Mesenchymal stem cell (in vitro differentiated cells and primary cell): ENCODE data around the gene FAM237B.

Experiments
- DNase-seq: peaks from one replicate; pipeline ENCODE4 v3.0.0-alpha.2; 2013
- H2AFZ ChIP-seq: one replicate; pipeline ENCODE4 v1.6.1; 2013; ENCODE audit warnings: low read depth, mild to moderate bottlenecking, control low read depth, inconsistent platforms, low read length, moderate library complexity
- H2AK5ac ChIP-seq: 2 replicates; pipeline ENCODE4 v1.6.1; 2013; ENCODE audit warnings: low read length, moderate library complexity, mild to moderate bottlenecking, inconsistent platforms; ENCODE audit not compliant: severe bottlenecking
- H2BK120ac ChIP-seq: one replicate; pipeline ENCODE4 v1.6.1; 2013; ENCODE audit warnings: low read depth, mild to moderate bottlenecking, inconsistent platforms, low read length, moderate library complexity
- H2BK12ac ChIP-seq, 2 experiments: one replicate each; pipeline ENCODE4 v1.6.1; 2013; ENCODE audit warnings: inconsistent platforms in 2 of 2, low read length in 2 of 2, mild to moderate bottlenecking in 2 of 2, moderate library complexity in 2 of 2, control low read depth in 1 of 2
- H2BK15ac ChIP-seq: one replicate; pipeline ENCODE4 v1.6.1; 2013; ENCODE audit warnings: mild to moderate bottlenecking, low read depth, inconsistent platforms; ENCODE audit not compliant: poor library complexity, severe bottlenecking
- H2BK5ac ChIP-seq: 2 replicates; pipeline ENCODE4 v1.6.1; 2013; ENCODE audit warnings: low read depth, mild to moderate bottlenecking, low read length, control low read depth, inconsistent platforms; ENCODE audit not compliant: poor library complexity, severe bottlenecking
- H3K14ac ChIP-seq, 2 experiments: one replicate each; pipeline ENCODE4 v1.6.1; 2013; ENCODE audit warnings: inconsistent platforms in 2 of 2, low read length in 2 of 2, control low read depth in 1 of 2, mild to moderate bottlenecking in 1 of 2, moderate library complexity in 1 of 2
- H3K18ac ChIP-seq, 2 experiments: one replicate each; pipeline ENCODE4 v1.6.1; 2013; ENCODE audit warnings: inconsistent platforms in 2 of 2, low read length in 2 of 2, control low read depth in 1 of 2, low read depth in 1 of 2, mild to moderate bottlenecking in 1 of 2
- H3K23ac ChIP-seq, 2 experiments: one replicate each; pipeline ENCODE4 v1.6.1; 2013; ENCODE audit warnings: inconsistent platforms in 2 of 2, low read length in 2 of 2, mild to moderate bottlenecking in 2 of 2, moderate library complexity in 2 of 2, control low read depth in 1 of 2
- H3K27ac ChIP-seq: 2 replicates; pipeline ENCODE4 v1.5.1; 2013; ENCODE audit warnings: mild to moderate bottlenecking, moderate library complexity, low read length, control low read depth, inconsistent platforms; ENCODE audit not compliant: poor library complexity, severe bottlenecking
- H3K27me3 ChIP-seq, 2 experiments: 2 replicates each; pipeline versions ENCODE4 v1.6.1 to v1.7.0; 2013; ENCODE audit warnings: low read length in 2 of 2, mild to moderate bottlenecking in 2 of 2, moderate library complexity in 2 of 2, control low read depth in 1 of 2, inconsistent platforms in 1 of 2; ENCODE audit not compliant: control insufficient read depth in 1 of 2, insufficient read depth in 1 of 2
- H3K36me3 ChIP-seq, 2 experiments: 2 replicates each; pipeline versions ENCODE4 v1.6.1 to v1.7.0; 2013; ENCODE audit warnings: low read length in 2 of 2, control low read depth in 1 of 2, inconsistent platforms in 1 of 2, low read depth in 1 of 2, mild to moderate bottlenecking in 1 of 2; ENCODE audit not compliant: insufficient read depth in 2 of 2, control insufficient read depth in 1 of 2
- H3K4ac ChIP-seq, 2 experiments: one replicate each; pipeline ENCODE4 v1.6.1; 2013; ENCODE audit warnings: inconsistent platforms in 2 of 2, low read length in 2 of 2, mild to moderate bottlenecking in 2 of 2, moderate library complexity in 2 of 2, control low read depth in 1 of 2, low read depth in 1 of 2
- H3K4me1 ChIP-seq: 2 replicates; pipeline ENCODE4 v1.6.1; 2013; ENCODE audit warnings: low read depth, low read length, control low read depth; ENCODE audit not compliant: control insufficient read depth, insufficient read depth
- H3K4me2 ChIP-seq: 2 replicates; pipeline ENCODE4 v1.6.1; 2013; ENCODE audit warnings: low read length, mild to moderate bottlenecking, inconsistent platforms; ENCODE audit not compliant: poor library complexity, severe bottlenecking
- H3K4me3 ChIP-seq, 2 experiments: 2 replicates each; pipeline versions ENCODE4 v1.5.1 to v1.7.0; 2013; ENCODE audit warnings: low read length in 2 of 2, mild to moderate bottlenecking in 2 of 2, control low read depth in 1 of 2, low read depth in 1 of 2; ENCODE audit not compliant: insufficient read depth in 1 of 2
- H3K79me1 ChIP-seq: replicated peaks from 2 replicates; pipeline ENCODE4 v1.6.1; 2013; ENCODE audit warnings: mild to moderate bottlenecking, control low read depth, low read length, inconsistent platforms; ENCODE audit not compliant: poor library complexity, severe bottlenecking
- H3K9ac ChIP-seq: 2 replicates; pipeline ENCODE4 v1.7.0; 2013; ENCODE audit warnings: mild to moderate bottlenecking, low read length, moderate library complexity
- H3K9me3 ChIP-seq: 2 replicates; pipeline ENCODE4 v1.7.0; 2013; ENCODE audit warnings: mild to moderate bottlenecking, low read length; ENCODE audit not compliant: control insufficient read depth
- H4K8ac ChIP-seq: one replicate; pipeline ENCODE4 v1.6.1; 2013; ENCODE audit warnings: inconsistent platforms, mild to moderate bottlenecking, low read length, moderate library complexity
- H4K91ac ChIP-seq: one replicate; pipeline ENCODE4 v1.6.1; 2013; ENCODE audit warnings: mild to moderate bottlenecking, low read length, inconsistent platforms
- WGBS: methylation state at CpG from one replicate; pipeline ENCODE4 v1.1.7; 2013; ENCODE audit warnings: mixed read lengths; 5-methylcytosine and 5-hydroxymethylcytosine counted together

The FAM237B gene

DNA sequence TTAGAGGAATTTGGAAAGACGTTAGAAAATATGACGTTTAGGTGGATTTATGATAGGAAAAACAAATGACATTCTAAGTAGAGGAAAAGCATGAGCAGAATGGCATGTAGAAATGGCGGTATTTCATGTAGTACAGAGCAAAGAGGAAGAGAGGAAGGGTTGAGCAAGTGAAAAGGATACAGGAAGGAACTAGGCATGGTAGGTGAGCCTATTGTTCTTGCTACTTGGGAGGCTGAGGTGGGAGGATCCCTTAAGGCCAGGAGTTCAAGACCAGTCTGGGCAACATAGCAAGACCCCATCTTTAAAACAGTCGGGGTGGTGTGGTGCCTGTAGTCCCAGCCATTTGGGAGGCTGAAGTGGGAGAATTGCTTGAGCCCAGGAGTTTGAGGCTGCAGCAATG lies 26.7 kb upstream of the FAM237B start:
- peaks cover 4% of the 10 kb centered on the region for H3K4me1 ChIP-seq
- H2BK5ac ChIP-seq, result no peak overlapping the region
- no peak for DNase-seq
- H2BK120ac ChIP-seq, result no peak overlapping the region
- no peaks in the 10 kb centered on the region for H3K9me3 ChIP-seq
- no peak overlapping the region for H2BK15ac ChIP-seq
- H4K91ac ChIP-seq, result no peak overlapping the region
- peak overlapping the region; percentile 98 for H3K9ac ChIP-seq
- H3K4ac ChIP-seq, result no peak overlapping the region
- no peaks in the 10 kb centered on the region for H3K27me3 ChIP-seq
- H3K4me2 ChIP-seq, result no peak overlapping the region
- H2BK12ac ChIP-seq, result no peak overlapping the region
- H2AFZ ChIP-seq, result no peak overlapping the region
- peaks cover 19% of the 10 kb centered on the region for H3K79me1 ChIP-seq
- H3K23ac ChIP-seq, result peak overlapping the region in 1 of 2 experiments; percentile 9
- no peak overlapping the region for H2AK5ac ChIP-seq
- H3K18ac ChIP-seq, result no peak overlapping the region
- no peak overlapping the region for H3K27ac ChIP-seq
- 92% methylated on average over 4 of the region's 4 CpGs for WGBS
- peak overlapping the region in 1 of 2 experiments; percentile 98 for H3K4me3 ChIP-seq
- H3K36me3 ChIP-seq, result peaks cover 0 to 5% of the 10 kb centered on the region in 2 experiments
- no peak overlapping the region for H3K14ac ChIP-seq
- H4K8ac ChIP-seq, result no peak overlapping the region

- Histone ChIP-seq H3K4me2 (peak within 1 kb of the TSS; percentile 82), H3K14ac (peak within 1 kb of the TSS in 1 of 2 experiments; percentile 75), H3K4me1 (peaks cover 4% of the 10 kb centered on the region), H3K27ac (peak within 1 kb of the TSS; percentile 77), H3K79me1 (peaks cover 15% of the 10 kb centered on the region), H3K36me3 (no peaks in the 10 kb centered on the region), H4K91ac (peak within 1 kb of the TSS; percentile 73), H2BK12ac (no peak within 1 kb of the TSS), H3K18ac (peak within 1 kb of the TSS; percentile 66 to 94), H3K4me3 (peak within 1 kb of the TSS; percentile 70 to 98), H2BK5ac (no peak within 1 kb of the TSS), H3K9me3 (no peaks in the 10 kb centered on the region), H3K27me3 (no peaks in the 10 kb centered on the region), H4K8ac (peak within 1 kb of the TSS; percentile 89), H2AFZ (peak within 1 kb of the TSS; percentile 78), H2BK15ac (no peak within 1 kb of the TSS), H3K4ac (peak within 1 kb of the TSS in 1 of 2 experiments; percentile 70), H2BK120ac (no peak within 1 kb of the TSS), H3K23ac (no peak within 1 kb of the TSS), H3K9ac (peak within 1 kb of the TSS; percentile 98), H2AK5ac (no peak within 1 kb of the TSS)
- peak; percentile 94 for DNase-seq
- under 1% methylated on average over 34 of the region's 37 CpGs for WGBS
Measured at GRCh38 chr7:90346336-90347125, 25.4 kb upstream of the FAM237B start, which contains the start of gene GTPBP10. Gene GTPBP10 (plus strand): TSS chr7:90346716. CDS start chr7:90346742, 26 bp downstream.

DNA sequence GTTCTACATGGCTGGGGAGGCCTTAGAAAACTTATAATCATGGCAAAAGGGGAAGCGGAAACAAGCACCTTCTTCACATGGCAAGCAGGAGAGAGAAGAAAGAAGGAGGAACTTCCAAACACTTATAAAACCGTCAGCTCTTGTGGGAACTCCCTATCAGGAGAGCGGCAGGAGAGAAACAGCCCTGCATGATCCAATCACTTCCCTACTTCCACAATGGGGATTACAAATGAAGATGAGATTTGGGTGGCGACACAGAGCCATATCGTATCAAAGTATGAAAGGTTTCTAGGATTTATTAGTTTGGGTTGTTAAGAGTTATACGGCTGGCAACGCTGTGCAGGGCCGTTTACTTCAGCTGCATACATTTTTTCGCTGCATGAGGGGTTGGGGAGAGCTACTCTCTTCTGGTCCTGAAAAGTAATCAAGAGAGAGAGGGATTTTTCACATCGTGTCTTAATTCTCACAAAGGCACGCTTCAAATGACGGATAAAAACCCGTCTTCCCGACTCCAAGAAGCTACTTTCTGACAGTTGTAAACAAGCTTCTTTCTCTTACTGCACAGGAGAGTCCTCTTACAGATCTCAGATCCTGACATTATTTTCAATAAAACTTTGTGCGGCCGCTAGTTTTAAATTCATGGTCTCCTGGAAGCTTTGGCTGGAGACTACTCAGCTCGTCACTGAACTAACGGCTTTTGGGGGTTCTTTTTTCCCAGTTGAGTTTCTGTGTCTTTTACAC lies 24.7 kb upstream of the FAM237B start:
- Histone ChIP-seq H3K9ac (peak overlapping the region; percentile 98), H4K91ac (no peak overlapping the region), H3K18ac (peak overlapping the region in 1 of 2 experiments; percentile 66), H2AFZ (peak overlapping the region; percentile 6), H3K4ac (peak overlapping the region in 1 of 2 experiments; percentile 32), H3K4me2 (peak overlapping the region; percentile 82), H3K79me1 (peaks cover 15% of the 10 kb centered on the region), H2BK120ac (no peak overlapping the region), H2AK5ac (no peak overlapping the region), H2BK15ac (no peak overlapping the region), H3K14ac (no peak overlapping the region), H3K9me3 (no peaks in the 10 kb centered on the region), H3K4me3 (peak overlapping the region; percentile 18 to 98), H3K36me3 (no peaks in the 10 kb centered on the region), H4K8ac (peak overlapping the region; percentile 69), H3K27me3 (no peaks in the 10 kb centered on the region), H2BK12ac (no peak overlapping the region), H3K4me1 (peaks cover 4% of the 10 kb centered on the region), H3K23ac (no peak overlapping the region), H3K27ac (peak overlapping the region; percentile 77), H2BK5ac (no peak overlapping the region)
- 9% methylated on average over 16 of the region's 18 CpGs for WGBS
- DNase-seq, result peak; percentile 57

GRCh38 chr7:90345016-90345415 lies 23.9 kb upstream of the FAM237B start:
- Histone ChIP-seq H3K27me3 (no peaks in the 10 kb centered on the region), H3K9me3 (no peaks in the 10 kb centered on the region), H3K23ac (no peak overlapping the region), H2BK120ac (no peak overlapping the region), H3K4me1 (peaks cover 4% of the 10 kb centered on the region), H3K9ac (peak overlapping the region; percentile 98), H2AK5ac (no peak overlapping the region), H3K4me3 (peak overlapping the region in 1 of 2 experiments; percentile 98), H4K8ac (no peak overlapping the region), H3K27ac (no peak overlapping the region), H2AFZ (no peak overlapping the region), H3K14ac (no peak overlapping the region), H3K79me1 (peaks cover 13% of the 10 kb centered on the region), H3K18ac (no peak overlapping the region), H2BK12ac (no peak overlapping the region), H3K4me2 (no peak overlapping the region), H2BK5ac (no peak overlapping the region), H2BK15ac (no peak overlapping the region), H3K4ac (no peak overlapping the region), H3K36me3 (no peaks in the 10 kb centered on the region), H4K91ac (no peak overlapping the region)
- no peak for DNase-seq
